Vagina (tissue), 2 donors: Measurements from ENCODE around the gene TRIM72.

ENCODE experiments used
- POLR2A ChIP-seq, 2 donors: fragments of 450-650 bp; IDR thresholded peaks; one replicate each; pipeline ENCODE4 v1.6.1; 2017; ENCODE audit warnings: antibody characterized with exemption in 2 of 2, mild to moderate bottlenecking in 2 of 2, moderate library complexity in 2 of 2
- TF ChIP-seq, protein P1 (sequence below), 3 experiments: fragments of 450-650 bp in 2 of 3; fragments of 200-600 bp in 1 of 3; sonication (generic) in 1 of 3; IDR thresholded peaks; one replicate each; pipeline ENCODE4 v1.5.1; 2017 to 2019; ENCODE audit warnings: antibody characterized with exemption in 3 of 3, mild to moderate bottlenecking in 2 of 3, moderate library complexity in 2 of 3

DNA sequence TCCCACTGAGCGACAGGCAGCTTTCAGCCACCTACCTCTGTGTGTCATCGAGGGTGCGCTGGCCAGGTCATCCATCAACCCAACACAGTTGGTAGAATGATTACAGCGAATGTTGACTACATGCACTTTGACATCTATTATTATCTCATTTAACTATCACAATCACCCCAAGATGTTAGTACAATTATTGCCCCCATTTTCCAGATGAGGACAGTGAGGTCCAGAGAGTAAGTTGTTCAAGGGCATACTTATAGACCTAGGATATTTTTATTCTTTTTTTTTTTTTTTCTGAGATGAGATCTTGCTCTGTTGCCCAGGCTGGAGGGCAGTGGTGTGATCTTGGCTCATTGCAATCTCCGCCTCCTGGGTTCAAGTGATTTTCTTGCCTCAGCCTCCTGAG is 37.5 kb downstream of the TRIM72 start:
- TF ChIP-seq, protein P1, sequence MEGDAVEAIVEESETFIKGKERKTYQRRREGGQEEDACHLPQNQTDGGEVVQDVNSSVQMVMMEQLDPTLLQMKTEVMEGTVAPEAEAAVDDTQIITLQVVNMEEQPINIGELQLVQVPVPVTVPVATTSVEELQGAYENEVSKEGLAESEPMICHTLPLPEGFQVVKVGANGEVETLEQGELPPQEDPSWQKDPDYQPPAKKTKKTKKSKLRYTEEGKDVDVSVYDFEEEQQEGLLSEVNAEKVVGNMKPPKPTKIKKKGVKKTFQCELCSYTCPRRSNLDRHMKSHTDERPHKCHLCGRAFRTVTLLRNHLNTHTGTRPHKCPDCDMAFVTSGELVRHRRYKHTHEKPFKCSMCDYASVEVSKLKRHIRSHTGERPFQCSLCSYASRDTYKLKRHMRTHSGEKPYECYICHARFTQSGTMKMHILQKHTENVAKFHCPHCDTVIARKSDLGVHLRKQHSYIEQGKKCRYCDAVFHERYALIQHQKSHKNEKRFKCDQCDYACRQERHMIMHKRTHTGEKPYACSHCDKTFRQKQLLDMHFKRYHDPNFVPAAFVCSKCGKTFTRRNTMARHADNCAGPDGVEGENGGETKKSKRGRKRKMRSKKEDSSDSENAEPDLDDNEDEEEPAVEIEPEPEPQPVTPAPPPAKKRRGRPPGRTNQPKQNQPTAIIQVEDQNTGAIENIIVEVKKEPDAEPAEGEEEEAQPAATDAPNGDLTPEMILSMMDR (IDR thresholded peaks at IDR 0.05) = no peak
- TF ChIP-seq POLR2A (IDR thresholded peaks at IDR 0.05) = no peak
